NK-92 (cell line): ENCODE measurements around the gene HDAC10.
A peak's percentile ranks its signal among the peaks of the same experiment; 100 is the strongest.
"Not testable (repeated sequence)": the region's sequence is repeated elsewhere in the genome, so short reads cannot be mapped to it uniquely, and the experiment has no call there.

Experiments used
- DNase-seq: peaks from one replicate; lab custom pipeline; 2025; ENCODE audit not compliant: unreplicated experiment; lab: John Stamatoyannopoulos, UW

The HDAC10 gene

DNA sequence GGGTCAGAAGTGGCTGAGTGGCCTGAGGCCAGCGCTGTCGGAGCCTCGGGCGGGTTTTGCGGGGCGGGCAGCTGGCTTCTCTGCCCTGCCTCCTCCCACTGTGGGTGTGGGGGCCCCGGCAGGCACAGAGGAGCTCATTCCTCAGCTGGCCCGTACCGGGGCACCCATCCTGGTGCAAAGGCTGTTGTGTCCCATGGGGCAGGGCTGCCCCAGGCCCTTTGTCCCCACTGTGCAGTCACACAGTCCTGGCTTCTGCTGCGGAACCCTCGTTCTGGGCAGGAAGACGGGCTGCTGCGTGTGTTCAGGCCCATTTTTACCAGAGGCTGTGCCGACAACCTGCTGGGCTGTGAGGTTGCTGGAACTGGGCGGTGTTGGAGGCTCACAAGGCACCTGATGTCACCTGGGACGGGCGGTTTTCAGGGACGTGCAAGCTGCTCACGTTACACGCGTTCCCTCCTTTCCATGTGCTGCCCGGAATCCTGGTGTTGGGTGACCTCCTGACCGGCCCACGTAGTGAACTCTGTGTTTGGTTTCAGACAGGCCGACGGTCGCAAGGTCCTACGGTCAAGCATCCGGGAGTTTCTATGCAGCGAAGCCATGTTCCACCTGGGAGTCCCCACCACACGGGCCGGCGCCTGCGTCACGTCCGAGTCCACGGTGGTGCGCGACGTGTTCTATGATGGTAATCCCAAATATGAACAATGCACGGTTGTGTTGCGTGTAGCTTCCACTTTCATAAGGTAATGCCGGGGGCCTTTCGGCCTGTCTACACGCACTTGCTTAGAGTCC lies 45.1 kb downstream of the HDAC10 start:
- DNase-seq = no peak

- not testable (repeated sequence) for DNase-seq
Measured at GRCh38 chr22:50204998-50205397, 46.1 kb downstream of the HDAC10 start.

DNA sequence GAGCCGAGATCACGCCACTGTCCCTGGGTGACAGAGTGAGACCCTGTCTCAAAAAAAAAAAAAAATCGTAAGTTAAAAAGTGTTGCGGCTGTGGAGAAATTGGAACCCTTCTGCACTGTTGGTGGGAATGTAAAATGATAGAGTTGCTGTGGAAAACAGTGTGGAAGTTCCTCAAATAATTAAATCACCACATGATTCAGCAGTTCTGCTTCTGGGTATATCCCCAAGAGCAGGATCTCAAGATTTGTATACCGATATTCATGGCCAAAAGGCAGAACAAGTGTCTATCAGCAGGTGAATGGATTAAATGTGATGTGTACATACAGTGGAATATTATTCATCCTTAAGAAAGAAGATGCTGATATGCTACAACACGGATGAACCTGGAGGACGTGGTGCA lies 46.5 kb downstream of the HDAC10 start:
- DNase-seq = no peak

- no peak for DNase-seq
Measured at GRCh38 chr22:50203288-50203687, 47.8 kb downstream of the HDAC10 start.

GRCh38 chr22:50202130-50202666 lies 48.9 kb downstream of the HDAC10 start:
- no peak for DNase-seq

- no peak for DNase-seq
Measured at GRCh38 chr22:50201191-50202129, 49.6 kb downstream of the HDAC10 start.

GRCh38 chr22:50200461-50201190 lies 50.4 kb downstream of the HDAC10 start, which contains the start of gene SELENOO:
Gene SELENOO (plus strand): TSS chr22:50201011. CDS start chr22:50201037, 26 bp downstream.
- peak; percentile 39 for DNase-seq

DNA sequence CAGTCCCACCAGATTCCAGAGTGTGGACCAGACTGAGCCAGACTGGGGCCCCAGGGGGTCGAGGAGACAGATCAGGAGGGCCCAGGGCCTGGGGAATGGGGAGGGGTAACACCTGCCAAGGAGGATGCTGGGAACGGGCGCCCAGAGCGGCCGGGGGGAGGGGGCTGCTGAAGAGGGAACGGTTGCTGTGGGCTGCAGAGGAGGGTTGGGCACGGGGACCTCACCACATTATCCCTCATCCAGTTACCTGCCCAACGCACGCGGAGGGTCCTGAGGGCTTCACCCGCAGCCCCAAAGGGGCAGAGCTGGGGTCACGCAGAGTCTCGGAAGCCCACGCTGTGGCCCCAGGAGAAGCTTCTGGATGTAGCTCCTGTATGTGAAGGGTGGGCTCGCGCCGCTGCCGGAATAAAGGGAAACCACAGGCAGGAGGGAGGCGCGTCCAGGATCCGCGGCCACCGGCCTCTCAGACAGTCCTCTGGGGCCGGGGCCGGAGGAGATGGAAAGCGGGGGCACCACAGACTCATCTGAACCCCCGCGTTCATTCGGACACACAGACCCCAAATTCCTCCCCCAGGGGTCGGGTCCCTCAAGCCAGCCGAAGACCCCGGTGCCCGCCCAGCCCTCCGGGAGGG lies 51.1 kb downstream of the HDAC10 start:
- DNase-seq = no peak

- DNase-seq = no peak
Measured at GRCh38 chr22:50199251-50199721, 51.8 kb downstream of the HDAC10 start.

GRCh38 chr22:50198624-50199017 lies 52.4 kb downstream of the HDAC10 start:
- DNase-seq = no peak

- no peak for DNase-seq
Measured at GRCh38 chr22:50197856-50198623, 53.0 kb downstream of the HDAC10 start.

- DNase-seq = no peak
Measured at GRCh38 chr22:50197000-50197800, 53.9 kb downstream of the HDAC10 start.

DNA sequence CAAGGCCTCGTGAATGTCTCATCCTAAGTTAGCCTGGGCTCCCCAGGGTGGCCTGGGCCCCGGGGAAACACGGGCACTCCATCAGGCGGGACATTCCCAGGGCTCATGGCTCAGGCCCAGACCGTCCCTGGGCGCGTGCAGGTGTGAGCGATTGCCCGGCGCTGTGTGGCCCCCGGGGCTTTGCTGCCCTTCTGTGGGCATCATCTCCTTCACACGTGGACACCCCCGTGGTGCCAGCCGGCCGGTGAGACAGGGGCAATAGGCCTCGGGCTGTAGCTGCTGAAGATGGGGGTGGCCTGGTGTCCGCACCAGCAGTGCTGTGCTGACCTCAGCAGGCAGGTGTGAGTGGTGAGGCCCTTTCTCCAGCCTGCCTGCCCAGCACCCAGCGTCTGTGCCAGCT lies 54.8 kb downstream of the HDAC10 start:
- DNase-seq = no peak
